GM21423 (cell line): ENCODE results near the gene RIPPLY3.

Source experiments
- ATAC-seq: cut with Tn5 transposase; IDR thresholded peaks from one replicate; pipeline ENCODE4 v1.9.1; 2021; ENCODE audit warnings: mild to moderate bottlenecking, moderate library complexity; ENCODE audit not compliant: unreplicated experiment

RIPPLY3 gene

DNA sequence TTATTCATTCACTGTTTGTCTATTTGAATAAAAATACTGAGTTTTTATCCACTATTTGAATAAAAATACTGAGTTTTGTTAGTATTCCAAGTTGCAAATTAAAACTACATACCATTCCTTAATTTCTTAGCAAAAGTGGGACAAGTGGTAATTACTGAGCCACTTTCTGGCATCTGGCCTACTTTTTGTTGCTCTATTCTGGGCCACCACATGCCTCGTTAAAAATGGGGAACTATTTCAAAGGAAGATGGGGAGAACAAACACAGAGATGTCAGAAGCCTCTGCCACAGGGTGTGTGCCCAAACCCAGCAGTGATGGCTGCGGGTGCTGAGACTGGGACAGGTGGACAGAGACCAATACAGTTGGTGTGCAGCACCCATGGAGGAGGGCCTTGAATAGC is 51.8 kb downstream of the RIPPLY3 start:
- ATAC-seq, result no peak

DNA sequence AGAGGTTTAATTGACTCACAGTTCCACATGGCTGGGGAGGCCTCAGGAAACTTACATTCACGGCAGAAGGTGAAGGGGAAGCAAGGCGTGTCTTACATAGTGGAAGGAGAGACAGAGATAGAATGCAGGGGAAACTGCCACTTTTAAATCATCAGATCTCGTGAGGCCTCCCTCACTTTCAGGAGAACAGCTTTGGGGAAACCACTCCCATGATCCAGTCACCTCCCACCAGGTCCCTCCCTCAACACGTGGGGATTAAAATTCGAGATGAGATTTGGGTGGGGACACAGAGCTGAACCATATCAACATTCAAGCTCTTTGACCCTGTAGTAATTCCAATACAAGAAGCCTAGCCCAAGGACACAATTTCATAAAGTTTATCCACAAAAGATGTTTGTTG is 52.7 kb downstream of the RIPPLY3 start:
- no peak for ATAC-seq

DNA sequence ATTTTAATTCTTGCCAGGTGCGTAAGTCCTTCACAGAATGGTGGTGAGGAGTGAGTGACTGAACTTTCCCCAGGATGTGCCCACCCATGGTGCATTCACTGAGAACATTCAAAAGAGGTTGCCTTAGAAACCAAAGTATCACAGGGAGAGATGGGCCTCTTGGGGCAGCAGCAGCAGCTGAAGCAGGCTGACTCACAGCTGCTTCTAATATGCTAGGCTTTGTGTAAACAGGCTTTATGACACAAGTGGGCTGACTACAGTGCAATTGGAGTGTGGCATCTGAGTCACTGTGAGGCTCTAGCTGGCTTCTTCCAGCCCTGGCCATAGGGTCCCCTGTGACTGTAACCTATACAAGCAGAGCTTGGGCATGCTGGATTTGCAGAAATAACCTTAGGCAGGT is 53.8 kb downstream of the RIPPLY3 start:
- ATAC-seq, result no peak

DNA sequence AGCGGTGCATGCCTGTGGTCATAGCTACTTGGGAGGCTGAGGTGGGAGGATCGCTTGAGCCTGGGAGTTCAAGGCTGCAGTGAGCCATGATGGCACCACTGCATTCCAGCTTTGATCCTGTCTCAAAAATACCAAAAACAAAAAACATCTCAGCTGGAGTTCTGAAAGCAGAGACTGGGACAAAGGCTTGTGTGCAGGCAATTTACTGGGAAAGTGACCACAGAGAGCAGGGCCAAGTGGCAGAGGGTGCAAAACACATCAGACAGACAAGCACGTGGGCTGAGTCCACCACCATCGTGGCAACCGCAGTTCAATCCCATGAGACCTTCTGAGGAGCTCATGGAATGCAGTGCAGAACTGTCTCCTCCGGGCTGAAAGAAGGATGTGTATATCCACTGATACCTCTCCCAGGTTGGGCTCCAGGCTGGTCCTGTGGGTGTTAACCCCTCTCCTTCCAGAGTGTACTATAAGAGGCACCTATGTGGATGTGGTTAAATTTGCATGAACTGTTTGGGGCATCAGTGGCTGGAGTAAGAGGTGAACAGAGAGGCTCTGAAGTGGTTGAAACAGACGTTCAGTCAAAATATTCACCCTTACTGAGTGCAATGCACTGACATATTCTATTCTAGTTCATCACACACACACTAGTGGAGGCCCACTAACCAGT is 55.6 kb downstream of the RIPPLY3 start:
- ATAC-seq, result no peak

DNA sequence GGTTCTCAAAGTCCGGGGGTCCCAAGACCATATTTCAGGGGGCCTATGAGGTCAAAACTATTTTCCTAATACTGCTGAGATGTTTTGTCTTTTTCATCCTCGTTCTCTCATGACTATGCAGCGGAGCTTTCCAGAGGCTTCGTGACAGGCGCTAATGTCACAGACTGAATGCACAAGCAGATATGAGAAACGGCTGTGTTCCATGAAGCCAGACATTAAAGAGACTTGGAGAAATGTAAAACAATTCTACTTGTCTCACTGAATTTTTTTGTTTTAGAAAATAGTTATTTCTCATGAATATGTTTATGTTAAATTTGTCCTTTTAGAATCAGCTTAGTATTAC is 56.1 kb downstream of the RIPPLY3 start:
- ATAC-seq, result no peak

DNA sequence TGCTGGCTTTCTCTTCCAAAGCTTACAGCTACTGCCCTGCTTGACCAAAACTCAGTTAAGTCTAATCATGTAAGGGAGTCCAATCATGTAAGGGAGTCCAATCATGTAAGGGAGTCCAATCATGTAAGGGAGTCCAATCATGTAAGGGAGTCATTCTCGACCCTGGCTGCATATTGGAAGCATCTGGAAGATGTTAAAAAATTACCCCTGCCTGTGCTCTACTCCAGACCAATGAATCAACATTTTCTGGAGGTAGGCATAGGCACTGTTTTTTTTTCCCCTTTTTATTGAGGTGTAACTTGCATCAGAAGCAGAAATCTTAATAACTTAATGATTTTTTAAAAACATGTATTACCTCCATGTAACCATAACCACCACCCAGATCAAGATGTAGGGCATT is 56.9 kb downstream of the RIPPLY3 start:
- ATAC-seq, result no peak

DNA sequence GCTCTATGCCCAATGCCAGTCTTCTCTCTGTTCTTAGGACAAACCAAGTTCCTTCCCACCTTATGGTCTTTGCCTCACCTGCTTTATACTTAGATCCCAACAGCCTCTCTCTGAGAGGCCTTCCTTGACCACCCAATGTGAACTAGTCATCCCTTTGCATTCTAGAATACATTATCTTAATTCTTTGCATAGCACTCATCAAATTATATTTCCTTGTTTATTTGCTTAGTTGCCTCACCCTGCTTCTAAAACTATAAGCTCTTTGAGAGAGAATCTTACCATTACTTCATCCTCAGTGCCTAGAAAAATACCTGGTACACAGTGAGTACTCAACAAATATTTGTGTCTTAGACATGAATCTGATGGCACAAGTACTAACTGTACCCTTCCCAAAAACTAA is 58.3 kb downstream of the RIPPLY3 start:
- ATAC-seq, result no peak

DNA sequence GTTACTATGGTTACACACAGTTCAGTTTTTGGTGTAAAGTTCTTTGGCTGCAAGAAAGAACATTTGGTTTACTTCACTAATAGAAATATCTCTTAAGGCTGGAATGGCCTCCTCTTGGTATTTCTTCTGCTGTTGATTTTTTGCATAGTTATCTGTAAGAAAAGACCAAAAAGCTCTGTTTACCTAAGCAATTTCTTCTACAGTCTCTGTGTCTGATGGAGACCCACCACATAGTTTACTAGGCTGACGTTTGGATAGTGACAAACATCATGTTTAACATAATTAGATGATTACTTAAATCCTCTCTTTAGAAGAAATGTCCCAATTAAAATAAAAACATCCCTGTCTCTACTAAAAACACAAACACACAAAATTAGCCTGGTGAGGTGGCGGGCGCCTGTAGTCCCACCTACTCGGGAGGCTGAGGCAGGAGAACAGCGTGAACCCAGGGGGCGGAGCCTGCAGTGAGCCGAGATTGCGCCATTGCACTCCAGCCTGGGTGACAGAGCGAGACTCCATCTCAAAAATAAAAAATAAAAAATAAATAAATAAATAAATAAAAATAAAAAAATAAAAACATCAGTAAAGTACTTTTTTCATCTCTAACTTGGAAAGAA is 59.2 kb downstream of the RIPPLY3 start:
- no peak for ATAC-seq
